Tibial artery (tissue), 4 donors: ENCODE results near the gene MAPKAPK3.

Experiments used
- DNase-seq, 2 donors: peaks; one replicate each; pipeline ENCODE4 v3.0.0-alpha.2; 2019
- H3K27ac ChIP-seq, 2 donors: fragments of 200-600 bp; sonication (generic) in 1 of 2; 1 replicate in 1 of 2; 2 replicates in 1 of 2; pipeline ENCODE4 v1.5.1; 2018 to 2019; ENCODE audit warnings: mild to moderate bottlenecking in 1 of 2
- H3K27me3 ChIP-seq, 2 donors: fragments of 200-600 bp; sonication (generic) in 1 of 2; one replicate each; pipeline versions ENCODE4 v1.5.1 to v1.6.0; 2016 to 2019
- H3K36me3 ChIP-seq, 3 donors: fragments of 200-600 bp; sonication (generic) in 2 of 3; one replicate each; pipeline ENCODE4 v1.5.1; 2016 to 2019; ENCODE audit warnings: mild to moderate bottlenecking in 2 of 3
- H3K4me1 ChIP-seq, 4 donors: fragments of 200-600 bp; sonication (generic) in 2 of 4; 1 replicate in 3 of 4; 2 replicates in 1 of 4; pipeline ENCODE4 v1.5.1; 2016 to 2019
- H3K4me3 ChIP-seq, 2 donors: fragments of 200-600 bp; sonication (generic) in 1 of 2; 1 replicate in 1 of 2; 2 replicates in 1 of 2; pipeline ENCODE4 v1.5.1; 2018 to 2019; ENCODE audit warnings: mild to moderate bottlenecking in 2 of 2
- H3K9me3 ChIP-seq, 3 donors: fragments of 200-600 bp; sonication (generic) in 1 of 3; one replicate each; pipeline ENCODE4 v1.5.1; 2016 to 2019
- intact Hi-C: fragments of 100-400 bp; cut with DNase I; formaldehyde crosslinking; loops from one replicate; pipeline ENCODE4 v1.15.0; 2023; ENCODE audit warnings: low total_unique reads
- TF ChIP-seq, protein P1 (sequence below), 2 experiments: fragments of 200-600 bp in 1 of 2; fragments of 450-650 bp in 1 of 2; IDR thresholded peaks; one replicate each; pipeline ENCODE4 v1.5.1; 2017 to 2019; ENCODE audit warnings: antibody characterized with exemption in 2 of 2, mild to moderate bottlenecking in 1 of 2, moderate library complexity in 1 of 2

The MAPKAPK3 gene

DNA sequence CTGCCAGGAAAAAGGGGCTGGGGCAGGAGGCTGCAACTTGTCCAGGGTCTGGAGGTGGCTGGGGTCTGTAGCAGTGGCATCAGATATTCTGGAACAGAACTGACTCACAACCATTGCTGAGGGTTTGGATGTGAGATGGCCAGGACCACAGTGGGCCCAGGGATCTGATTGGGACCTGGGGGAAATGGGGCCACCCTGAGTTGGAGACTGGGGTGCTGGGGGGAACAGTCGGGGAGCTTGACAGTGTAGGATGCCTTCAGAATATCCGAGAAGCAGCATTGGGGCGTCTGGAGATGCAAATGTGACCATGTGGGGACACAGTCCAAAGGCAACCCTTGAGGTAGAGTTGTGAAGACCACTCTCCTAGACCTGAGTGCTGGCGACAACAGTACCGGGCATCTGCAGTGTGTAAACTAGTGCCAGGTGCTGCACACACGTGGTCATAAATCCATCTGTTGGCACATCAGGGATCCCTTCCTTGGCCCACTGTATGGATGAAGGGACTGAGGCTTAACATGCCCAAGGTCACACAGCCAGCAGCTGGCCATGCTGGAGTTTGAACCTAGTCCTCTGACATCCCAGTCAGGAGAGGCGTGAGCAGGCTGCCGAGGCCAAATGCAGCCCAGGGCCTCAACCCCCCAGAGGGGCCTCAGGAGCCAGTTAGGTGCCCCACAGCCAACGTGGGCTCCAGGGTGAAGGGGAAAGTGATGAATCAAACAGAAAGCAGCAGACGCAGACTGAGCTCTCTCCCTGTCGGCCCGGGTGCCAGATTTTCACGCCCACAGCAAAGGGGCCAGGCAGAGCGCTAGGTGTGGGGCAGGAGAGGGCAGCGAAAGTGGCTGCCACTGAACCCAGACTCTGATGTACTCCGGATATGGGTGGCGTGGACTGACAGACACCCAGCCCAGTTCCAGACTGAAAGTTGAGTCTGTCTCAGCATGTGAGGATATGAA is 28.9 kb upstream of the MAPKAPK3 start:
- Histone ChIP-seq H3K27ac (no peak overlapping the region), H3K4me3 (no peak overlapping the region), H3K27me3 (no peaks in the 10 kb centered on the region), H3K36me3 (peaks cover 0 to 18% (median 0%) of the 10 kb centered on the region in 3 donors), H3K4me1 (peaks cover 0 to 22% (median 6%) of the 10 kb centered on the region in 4 donors), H3K9me3 (no peaks in the 10 kb centered on the region)
- TF ChIP-seq, protein P1, sequence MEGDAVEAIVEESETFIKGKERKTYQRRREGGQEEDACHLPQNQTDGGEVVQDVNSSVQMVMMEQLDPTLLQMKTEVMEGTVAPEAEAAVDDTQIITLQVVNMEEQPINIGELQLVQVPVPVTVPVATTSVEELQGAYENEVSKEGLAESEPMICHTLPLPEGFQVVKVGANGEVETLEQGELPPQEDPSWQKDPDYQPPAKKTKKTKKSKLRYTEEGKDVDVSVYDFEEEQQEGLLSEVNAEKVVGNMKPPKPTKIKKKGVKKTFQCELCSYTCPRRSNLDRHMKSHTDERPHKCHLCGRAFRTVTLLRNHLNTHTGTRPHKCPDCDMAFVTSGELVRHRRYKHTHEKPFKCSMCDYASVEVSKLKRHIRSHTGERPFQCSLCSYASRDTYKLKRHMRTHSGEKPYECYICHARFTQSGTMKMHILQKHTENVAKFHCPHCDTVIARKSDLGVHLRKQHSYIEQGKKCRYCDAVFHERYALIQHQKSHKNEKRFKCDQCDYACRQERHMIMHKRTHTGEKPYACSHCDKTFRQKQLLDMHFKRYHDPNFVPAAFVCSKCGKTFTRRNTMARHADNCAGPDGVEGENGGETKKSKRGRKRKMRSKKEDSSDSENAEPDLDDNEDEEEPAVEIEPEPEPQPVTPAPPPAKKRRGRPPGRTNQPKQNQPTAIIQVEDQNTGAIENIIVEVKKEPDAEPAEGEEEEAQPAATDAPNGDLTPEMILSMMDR (IDR thresholded peaks at IDR 0.05), result no peak
- DNase-seq, result no peak
- intact Hi-C loops, result no loop called here

DNA sequence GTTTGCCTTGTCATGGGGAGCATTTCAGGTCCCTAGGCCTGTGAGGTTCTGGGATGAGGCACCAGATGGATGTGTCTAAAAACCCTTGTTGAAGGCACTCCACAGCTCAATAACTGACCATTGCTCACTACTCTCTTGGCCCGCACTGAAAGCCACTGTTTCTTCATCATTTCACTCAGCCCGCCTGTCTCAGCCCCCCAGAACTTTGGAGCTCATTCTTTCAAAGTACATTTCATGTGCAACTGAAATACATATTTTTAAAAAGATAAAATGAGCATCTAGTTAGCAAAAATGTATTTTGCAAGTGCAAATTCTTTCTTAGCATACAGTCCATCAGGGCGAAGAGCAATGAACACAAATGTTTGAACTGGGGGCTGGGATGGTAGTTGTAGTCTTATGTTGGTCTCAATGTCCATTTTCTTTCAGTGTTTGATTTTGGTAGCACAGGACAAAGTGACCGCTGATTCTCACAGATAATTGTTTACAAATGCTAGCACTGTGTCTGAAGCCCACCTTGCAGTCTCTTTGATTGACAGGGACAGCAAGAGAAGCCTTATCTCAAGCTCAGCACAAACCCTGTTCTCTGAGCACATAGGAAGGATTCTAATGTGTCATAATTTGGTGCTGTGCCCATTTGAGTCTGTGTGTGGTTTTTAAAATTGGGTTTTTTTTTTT is 28.1 kb upstream of the MAPKAPK3 start:
- peaks cover 0 to 18% (median 6%) of the 10 kb centered on the region in 4 donors for H3K4me1 ChIP-seq
- no peaks in the 10 kb centered on the region for H3K9me3 ChIP-seq
- peaks cover 0 to 10% (median 0%) of the 10 kb centered on the region in 3 donors for H3K36me3 ChIP-seq
- intact Hi-C loops, result no loop called here
- no peak overlapping the region for H3K4me3 ChIP-seq
- no peak for DNase-seq
- TF ChIP-seq, protein P1 (IDR thresholded peaks at IDR 0.05), result no peak
- no peak overlapping the region for H3K27ac ChIP-seq
- H3K27me3 ChIP-seq, result no peaks in the 10 kb centered on the region

DNA sequence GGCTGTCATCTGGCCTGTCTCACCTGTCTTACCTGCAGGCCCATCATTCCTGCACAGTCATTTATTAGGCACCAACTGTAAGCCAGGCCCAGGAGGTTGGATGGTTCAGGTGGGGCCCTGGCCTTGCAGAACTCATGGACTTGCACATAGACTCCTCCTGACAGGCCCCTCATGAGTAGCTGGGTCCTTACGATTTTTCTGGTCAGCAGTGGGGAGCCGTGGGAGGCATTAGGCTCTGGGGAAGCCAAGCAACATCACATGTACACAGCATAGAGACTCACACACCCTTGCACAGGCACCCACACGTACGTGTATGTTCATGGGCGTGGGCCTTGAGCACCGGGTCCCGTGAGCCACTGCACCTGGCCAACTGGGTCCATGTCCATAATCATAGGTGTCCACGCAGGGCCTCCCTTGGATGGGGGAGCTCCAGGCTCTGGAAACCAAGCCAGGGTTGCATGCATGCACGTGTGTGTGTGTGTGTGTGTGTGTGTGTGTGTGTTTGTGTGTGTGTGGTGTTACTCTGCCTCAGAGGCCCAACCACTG is 25.7 kb upstream of the MAPKAPK3 start:
- peaks cover 0 to 18% (median 6%) of the 10 kb centered on the region in 4 donors for H3K4me1 ChIP-seq
- no peaks in the 10 kb centered on the region for H3K36me3 ChIP-seq
- no peaks in the 10 kb centered on the region for H3K9me3 ChIP-seq
- TF ChIP-seq, protein P1 (IDR thresholded peaks at IDR 0.05), result no peak
- no peak overlapping the region for H3K4me3 ChIP-seq
- no peaks in the 10 kb centered on the region for H3K27me3 ChIP-seq
- intact Hi-C loops, result no loop called here
- no peak overlapping the region for H3K27ac ChIP-seq
- no peak for DNase-seq

DNA sequence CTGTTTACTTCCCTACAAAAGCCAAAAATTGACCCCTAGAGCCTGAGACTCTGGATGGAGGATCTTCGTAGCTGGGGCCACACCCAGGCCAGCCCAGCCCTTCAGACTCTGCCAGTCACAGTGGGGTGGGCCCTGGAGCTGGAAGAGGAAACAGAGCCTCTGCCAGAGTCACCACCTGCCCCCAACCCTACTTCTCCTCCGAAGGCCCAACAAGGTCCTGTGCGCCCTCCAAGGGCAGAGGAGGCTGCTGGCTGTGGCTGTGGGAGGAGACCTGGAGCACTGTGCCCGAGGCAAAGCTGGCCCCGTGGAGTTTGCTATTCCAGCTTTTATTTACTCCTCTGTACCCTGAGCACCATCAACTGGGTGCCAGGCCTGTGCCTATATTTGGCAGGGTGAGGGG is 24.4 kb upstream of the MAPKAPK3 start:
- Histone ChIP-seq H3K4me1 (peaks cover 0 to 18% (median 6%) of the 10 kb centered on the region in 4 donors), H3K36me3 (no peaks in the 10 kb centered on the region), H3K9me3 (no peaks in the 10 kb centered on the region), H3K27me3 (no peaks in the 10 kb centered on the region), H3K27ac (no peak overlapping the region), H3K4me3 (no peak overlapping the region)
- no peak for DNase-seq
- TF ChIP-seq, protein P1 (IDR thresholded peaks at IDR 0.05), result no peak
- intact Hi-C loops, result no loop called here

DNA sequence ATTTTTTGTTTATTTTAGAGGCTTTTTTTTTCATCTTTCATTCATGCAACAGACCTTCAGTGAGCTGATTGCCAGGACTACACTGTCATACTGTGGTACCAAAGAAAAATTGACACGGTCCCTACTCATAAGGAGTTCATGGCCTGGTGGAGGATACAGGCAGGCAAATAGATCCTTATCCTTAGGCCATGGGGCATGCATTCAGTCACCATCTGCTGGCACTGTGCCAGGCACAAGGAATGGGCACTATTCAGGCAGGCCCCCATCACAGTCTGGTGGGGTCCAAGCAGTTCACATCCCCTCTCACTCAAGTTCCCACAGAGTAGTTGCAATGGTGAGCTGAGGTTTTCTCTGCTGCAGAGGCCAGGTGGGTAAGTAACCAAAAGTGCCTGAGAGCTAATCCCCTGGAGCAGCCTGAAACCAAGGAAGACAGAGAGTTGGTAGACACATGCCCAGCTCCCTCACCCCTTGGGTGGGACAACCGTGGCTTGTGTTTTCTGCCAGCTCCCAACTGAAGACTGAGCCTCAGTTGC is 22.6 kb upstream of the MAPKAPK3 start:
- DNase-seq, result no peak
- Histone ChIP-seq H3K9me3 (no peaks in the 10 kb centered on the region), H3K36me3 (no peaks in the 10 kb centered on the region), H3K27ac (no peak overlapping the region), H3K27me3 (no peaks in the 10 kb centered on the region), H3K4me3 (no peak overlapping the region), H3K4me1 (peaks cover 0 to 16% (median 6%) of the 10 kb centered on the region in 4 donors)
- intact Hi-C loops, result no loop called here
- TF ChIP-seq, protein P1 (IDR thresholded peaks at IDR 0.05), result no peak
